Mesodermal cell (in vitro differentiated cells): ENCODE results near the gene PRDM8. TPM values are rescaled to one million over a fixed set of nuclear protein-coding genes. Genes with fewer than 3 reads are reported as not detected.

Source experiments
- H3K27ac ChIP-seq: 2 replicates; pipeline ENCODE4 v1.7.0; 2013; ENCODE audit warnings: mild to moderate bottlenecking, low read depth, low read length, moderate library complexity; ENCODE audit not compliant: severe bottlenecking
- H3K36me3 ChIP-seq: 2 replicates; pipeline ENCODE4 v1.7.1; 2013; ENCODE audit warnings: mild to moderate bottlenecking, low read length, moderate library complexity; ENCODE audit not compliant: control insufficient read depth, insufficient read depth
- H3K4me1 ChIP-seq: one replicate; pipeline ENCODE4 v1.7.1; 2013; ENCODE audit warnings: mild to moderate bottlenecking, low read length; ENCODE audit not compliant: insufficient read depth, control insufficient read depth, poor library complexity, severe bottlenecking
- H3K4me3 ChIP-seq: 2 replicates; pipeline ENCODE4 v1.7.0; 2013; ENCODE audit warnings: low read length, control low read depth, mild to moderate bottlenecking; ENCODE audit not compliant: insufficient read depth, poor library complexity, severe bottlenecking; ENCODE audit errors: extremely low read depth
- H3K9me3 ChIP-seq: 2 replicates; pipeline ENCODE4 v1.7.1; 2013; ENCODE audit warnings: mild to moderate bottlenecking, low read length, moderate library complexity; ENCODE audit not compliant: control insufficient read depth
- WGBS, 2 experiments: methylation state at CpG; one replicate each; pipeline ENCODE4 v1.1.5; 2013; ENCODE audit warnings: missing lambda C conversion rate in 2 of 2; ENCODE audit not compliant: insufficient coverage in 2 of 2; 5-methylcytosine and 5-hydroxymethylcytosine counted together
- polyA plus RNA-seq, 2 experiments: library from polyadenylated mRNA; stranded (reverse); fragments of 50-300 nt; gene quantifications; one replicate each; pipeline ENCODE4 v1.2.3, GENCODE V29; 2013

The PRDM8 gene
- polyA plus RNA-seq (2013, experiment 1 of 2) = 7.1 TPM
- polyA plus RNA-seq (2013, experiment 2 of 2) = 7.1 TPM

- Histone ChIP-seq H3K4me3 (peak within 1 kb of the TSS; percentile 9), H3K27ac (no peak within 1 kb of the TSS), H3K36me3 (no peaks in the 10 kb centered on the region), H3K4me1 (peaks cover 13% of the 10 kb centered on the region), H3K9me3 (no peaks in the 10 kb centered on the region)
- WGBS, 2 experiments = 0 to 1% methylated on average over 31 to 37 of the region's 42 CpGs
Measured at GRCh38 chr4:80196922-80197573, at the start of gene PRDM8. Gene PRDM8 (plus strand): TSS chr4:80197503. CDS start chr4:80200081, 2,578 bp downstream.

GRCh38 chr4:80150387-80151180 lies 46.7 kb upstream of the PRDM8 start:
- Histone ChIP-seq H3K4me3 (no peak overlapping the region), H3K36me3 (no peaks in the 10 kb centered on the region), H3K27ac (no peak overlapping the region), H3K4me1 (no peaks in the 10 kb centered on the region), H3K9me3 (no peaks in the 10 kb centered on the region)
- no CpG with 5 or more reads among the region's 1 CpG for WGBS, 2 experiments

- H3K4me1 ChIP-seq = no peaks in the 10 kb centered on the region
- H3K36me3 ChIP-seq = no peaks in the 10 kb centered on the region
- no peak overlapping the region for H3K27ac ChIP-seq
- WGBS, 2 experiments = no CpG with 5 or more reads among the region's 3 CpGs
- H3K9me3 ChIP-seq = no peaks in the 10 kb centered on the region
- H3K4me3 ChIP-seq = no peak overlapping the region
Measured at GRCh38 chr4:80151981-80152380, 45.3 kb upstream of the PRDM8 start.

- no peak overlapping the region for H3K27ac ChIP-seq
- H3K4me3 ChIP-seq = no peak overlapping the region
- no peaks in the 10 kb centered on the region for H3K36me3 ChIP-seq
- WGBS, 2 experiments = 83% methylated on average over 1 of the region's 4 CpGs; no CpG with 5 or more reads in 1 of the 2 experiments
- peaks cover 5% of the 10 kb centered on the region for H3K9me3 ChIP-seq
- no peaks in the 10 kb centered on the region for H3K4me1 ChIP-seq
Measured at GRCh38 chr4:80153874-80154544, 43.3 kb upstream of the PRDM8 start.

- Histone ChIP-seq H3K4me1 (no peaks in the 10 kb centered on the region), H3K36me3 (no peaks in the 10 kb centered on the region), H3K4me3 (no peak overlapping the region), H3K27ac (no peak overlapping the region), H3K9me3 (peaks cover 5% of the 10 kb centered on the region)
- 100% methylated on average over 1 of the region's 3 CpGs for WGBS, 2 experiments
Measured at GRCh38 chr4:80154545-80154933, 42.8 kb upstream of the PRDM8 start.

GRCh38 chr4:80155316-80155982 lies 41.9 kb upstream of the PRDM8 start:
- no peak overlapping the region for H3K27ac ChIP-seq
- H3K36me3 ChIP-seq = no peaks in the 10 kb centered on the region
- no CpG with 5 or more reads among the region's 2 CpGs for WGBS, 2 experiments
- H3K4me1 ChIP-seq = no peaks in the 10 kb centered on the region
- peaks cover 5% of the 10 kb centered on the region for H3K9me3 ChIP-seq
- H3K4me3 ChIP-seq = no peak overlapping the region

- H3K4me1 ChIP-seq = no peaks in the 10 kb centered on the region
- no peak overlapping the region for H3K4me3 ChIP-seq
- H3K9me3 ChIP-seq = peaks cover 5% of the 10 kb centered on the region
- no peaks in the 10 kb centered on the region for H3K36me3 ChIP-seq
- H3K27ac ChIP-seq = no peak overlapping the region
- WGBS, 2 experiments = 83% methylated on average over 1 of the region's 2 CpGs; no CpG with 5 or more reads in 1 of the 2 experiments
Measured at GRCh38 chr4:80156410-80156809, 40.9 kb upstream of the PRDM8 start.

- H3K27ac ChIP-seq = no peak overlapping the region
- 95 to 96% methylated on average over 7 to 9 of the region's 12 CpGs for WGBS, 2 experiments
- H3K36me3 ChIP-seq = no peaks in the 10 kb centered on the region
- no peak overlapping the region for H3K4me3 ChIP-seq
- H3K4me1 ChIP-seq = no peaks in the 10 kb centered on the region
- H3K9me3 ChIP-seq = peaks cover 5% of the 10 kb centered on the region
Measured at GRCh38 chr4:80161413-80162058, 35.8 kb upstream of the PRDM8 start.

- Histone ChIP-seq H3K9me3 (peaks cover 5% of the 10 kb centered on the region), H3K4me3 (no peak overlapping the region), H3K27ac (no peak overlapping the region), H3K36me3 (no peaks in the 10 kb centered on the region), H3K4me1 (no peaks in the 10 kb centered on the region)
- WGBS, 2 experiments = 100% methylated on average over 2 of the region's 4 CpGs; no CpG with 5 or more reads in 1 of the 2 experiments
Measured at GRCh38 chr4:80162418-80162817, 34.9 kb upstream of the PRDM8 start.

- no peak overlapping the region for H3K4me3 ChIP-seq
- peaks cover under 1% of the 10 kb centered on the region for H3K4me1 ChIP-seq
- no peaks in the 10 kb centered on the region for H3K36me3 ChIP-seq
- H3K27ac ChIP-seq = no peak overlapping the region
- H3K9me3 ChIP-seq = no peaks in the 10 kb centered on the region
Measured at GRCh38 chr4:80165855-80166254, 31.4 kb upstream of the PRDM8 start.
